Adipocyte (in vitro differentiated cells): ENCODE data around the gene LCK.
"Not testable (repeated sequence)": the region's sequence is repeated elsewhere in the genome, so short reads cannot be mapped to it uniquely, and the experiment has no call there.

Experiments used
- DNase-seq: peaks from one replicate; pipeline ENCODE4 v3.0.0-alpha.2; 2015; ENCODE audit warnings: low read depth
- H3K27me3 ChIP-seq: replicated peaks from 2 replicates; pipeline ENCODE4 v1.7.0; 2013; ENCODE audit warnings: mild to moderate bottlenecking, low read length, moderate library complexity; ENCODE audit not compliant: control insufficient read depth, insufficient read depth
- H3K36me3 ChIP-seq: 2 replicates; pipeline ENCODE4 v1.7.0; 2013; ENCODE audit warnings: low read length, mild to moderate bottlenecking, moderate library complexity; ENCODE audit not compliant: control insufficient read depth, insufficient read depth, severe bottlenecking
- H3K4me1 ChIP-seq: 2 replicates; pipeline ENCODE4 v1.7.0; 2013; ENCODE audit warnings: mild to moderate bottlenecking, low read length, moderate library complexity; ENCODE audit not compliant: control insufficient read depth, insufficient read depth
- H3K4me3 ChIP-seq: 2 replicates; pipeline ENCODE4 v1.7.0; 2013; ENCODE audit warnings: mild to moderate bottlenecking, low read length, moderate library complexity
- H3K9ac ChIP-seq: 2 replicates; pipeline ENCODE4 v1.7.0; 2013; ENCODE audit warnings: mild to moderate bottlenecking, low read length, moderate library complexity
- H3K9me3 ChIP-seq: 2 replicates; pipeline ENCODE4 v1.7.0; 2013; ENCODE audit warnings: mild to moderate bottlenecking, low read length, moderate library complexity; ENCODE audit not compliant: control insufficient read depth

LCK gene

GRCh38 chr1:32263744-32264143 lies 12.7 kb downstream of the LCK start:
- no peaks in the 10 kb centered on the region for H3K36me3 ChIP-seq
- H3K9ac ChIP-seq = no peak overlapping the region
- H3K27me3 ChIP-seq = no peaks in the 10 kb centered on the region
- H3K9me3 ChIP-seq = no peaks in the 10 kb centered on the region
- no peak overlapping the region for H3K4me3 ChIP-seq
- H3K4me1 ChIP-seq = peaks cover 19% of the 10 kb centered on the region
- no peak for DNase-seq

GRCh38 chr1:32265846-32266245 lies 14.8 kb downstream of the LCK start:
- no peak for DNase-seq
- Histone ChIP-seq H3K9ac (no peak overlapping the region), H3K36me3 (no peaks in the 10 kb centered on the region), H3K9me3 (no peaks in the 10 kb centered on the region), H3K4me3 (no peak overlapping the region), H3K27me3 (no peaks in the 10 kb centered on the region), H3K4me1 (peaks cover 19% of the 10 kb centered on the region)

GRCh38 chr1:32266921-32267591 lies 16.0 kb downstream of the LCK start:
- no peaks in the 10 kb centered on the region for H3K36me3 ChIP-seq
- peaks cover 19% of the 10 kb centered on the region for H3K4me1 ChIP-seq
- no peaks in the 10 kb centered on the region for H3K27me3 ChIP-seq
- peak; percentile 54 for DNase-seq
- no peak overlapping the region for H3K4me3 ChIP-seq
- no peaks in the 10 kb centered on the region for H3K9me3 ChIP-seq
- no peak overlapping the region for H3K9ac ChIP-seq

- Histone ChIP-seq H3K4me3 (no peak overlapping the region), H3K27me3 (peaks cover 17% of the 10 kb centered on the region), H3K9ac (no peak overlapping the region), H3K4me1 (peaks cover 12% of the 10 kb centered on the region), H3K9me3 (no peaks in the 10 kb centered on the region), H3K36me3 (no peaks in the 10 kb centered on the region)
- DNase-seq = no peak
These were observed 18.7 kb downstream of the LCK start for GRCh38 chr1:32269744-32270143.

- Histone ChIP-seq H3K4me3 (no peak overlapping the region), H3K9ac (no peak overlapping the region), H3K27me3 (peaks cover 34% of the 10 kb centered on the region), H3K9me3 (no peaks in the 10 kb centered on the region), H3K4me1 (no peaks in the 10 kb centered on the region), H3K36me3 (no peaks in the 10 kb centered on the region)
- no peak for DNase-seq
These were observed 21.7 kb downstream of the LCK start for GRCh38 chr1:32272557-32273390.

- Histone ChIP-seq H3K27me3 (peaks cover 34% of the 10 kb centered on the region), H3K36me3 (no peaks in the 10 kb centered on the region), H3K4me1 (no peaks in the 10 kb centered on the region), H3K4me3 (no peak overlapping the region), H3K9me3 (no peaks in the 10 kb centered on the region), H3K9ac (no peak overlapping the region)
- DNase-seq = peak; percentile 22
These were observed 22.5 kb downstream of the LCK start for GRCh38 chr1:32273391-32274208.

- H3K9me3 ChIP-seq = no peaks in the 10 kb centered on the region
- H3K4me3 ChIP-seq = no peak overlapping the region
- no peaks in the 10 kb centered on the region for H3K4me1 ChIP-seq
- no peaks in the 10 kb centered on the region for H3K36me3 ChIP-seq
- no peak overlapping the region for H3K9ac ChIP-seq
- peaks cover 40% of the 10 kb centered on the region for H3K27me3 ChIP-seq
- DNase-seq = no peak
These were observed 23.7 kb downstream of the LCK start for GRCh38 chr1:32274646-32275340.

- Histone ChIP-seq H3K27me3 (peaks cover 41% of the 10 kb centered on the region), H3K9me3 (no peaks in the 10 kb centered on the region), H3K36me3 (no peaks in the 10 kb centered on the region), H3K9ac (no peak overlapping the region), H3K4me3 (no peak overlapping the region), H3K4me1 (no peaks in the 10 kb centered on the region)
- DNase-seq = no peak
These were observed 24.4 kb downstream of the LCK start for GRCh38 chr1:32275424-32275823.

GRCh38 chr1:32276032-32276782 lies 25.1 kb downstream of the LCK start:
- Histone ChIP-seq H3K9ac (no peak overlapping the region), H3K36me3 (no peaks in the 10 kb centered on the region), H3K4me1 (no peaks in the 10 kb centered on the region), H3K27me3 (peaks cover 41% of the 10 kb centered on the region), H3K4me3 (no peak overlapping the region), H3K9me3 (no peaks in the 10 kb centered on the region)
- DNase-seq = no peak

- not testable (repeated sequence) for H3K36me3 ChIP-seq, H3K4me1 ChIP-seq, H3K9ac ChIP-seq, H3K4me3 ChIP-seq, H3K9me3 ChIP-seq, H3K27me3 ChIP-seq, DNase-seq
These were observed 33.7 kb downstream of the LCK start for GRCh38 chr1:32284777-32285176.
